Measurements from ENCODE around the gene TP73.
A peak's percentile ranks its signal among the peaks of the same experiment; 100 is the strongest.
"Not testable (repeated sequence)": the region's sequence is repeated elsewhere in the genome, so short reads cannot be mapped to it uniquely, and the experiment has no call there.

TP73 gene

GRCh38 chr1:3618881-3619671, 33.2 kb upstream of the TP73 start:
- DNase-seq (ENCODE audit: low spot score) = peak; percentile 81

GRCh38 chr1:3620708-3621107, 31.6 kb upstream of the TP73 start:
- DNase-seq (ENCODE audit: low spot score) = no peak

- DNase-seq (ENCODE audit: low spot score) = not testable (repeated sequence)
These were observed 31.1 kb upstream of the TP73 start for GRCh38 chr1:3621151-3621671.

GRCh38 chr1:3622102-3622501, 30.2 kb upstream of the TP73 start:
- not testable (repeated sequence) for DNase-seq (ENCODE audit: low spot score)

- DNase-seq (ENCODE audit: low spot score) = no peak
These were observed 28.7 kb upstream of the TP73 start for GRCh38 chr1:3623441-3624199.

GRCh38 chr1:3624200-3625136, 27.8 kb upstream of the TP73 start, which contains the start of gene TPRG1L:
TPRG1L (plus strand) TSS chr1:3625015; CDS start chr1:3625073, 58 bp downstream.
- DNase-seq (ENCODE audit: low spot score) = peak; percentile 98

- no peak for DNase-seq (ENCODE audit: low spot score)
These were observed 27.0 kb upstream of the TP73 start for GRCh38 chr1:3625151-3625907.

GRCh38 chr1:3626025-3626424, 26.3 kb upstream of the TP73 start:
- DNase-seq (ENCODE audit: low spot score) = no peak

GRCh38 chr1:3627515-3628253, 24.6 kb upstream of the TP73 start:
- DNase-seq (ENCODE audit: low spot score) = no peak

GRCh38 chr1:3628445-3628844, 23.9 kb upstream of the TP73 start:
- no peak for DNase-seq (ENCODE audit: low spot score)

- DNase-seq (ENCODE audit: low spot score) = no peak
These were observed 22.7 kb upstream of the TP73 start for GRCh38 chr1:3629561-3630160.

GRCh38 chr1:3630161-3630611, 22.1 kb upstream of the TP73 start:
- DNase-seq (ENCODE audit: low spot score) = no peak

- no peak for DNase-seq (ENCODE audit: low spot score)
These were observed 21.4 kb upstream of the TP73 start for GRCh38 chr1:3630914-3631313.

- no peak for DNase-seq (ENCODE audit: low spot score)
These were observed 20.7 kb upstream of the TP73 start for GRCh38 chr1:3631320-3632260.

- no peak for DNase-seq (ENCODE audit: low spot score)
These were observed 20.0 kb upstream of the TP73 start for GRCh38 chr1:3632298-3632697.

GRCh38 chr1:3632716-3633343, 19.5 kb upstream of the TP73 start:
- DNase-seq (ENCODE audit: low spot score) = no peak

- no peak for DNase-seq (ENCODE audit: low spot score)
These were observed 18.8 kb upstream of the TP73 start for GRCh38 chr1:3633344-3634058.

Measured in CD4-positive, alpha-beta T cell treated with Interleukin-15 for 4 hours (primary cell).